Measurements from ENCODE around the gene TECTB. TPM values are rescaled to one million over a fixed set of nuclear protein-coding genes. Genes with fewer than 3 reads are reported as not detected.
"Not testable (repeated sequence)": the region's sequence is repeated elsewhere in the genome, so short reads cannot be mapped to it uniquely, and the experiment has no call there.

TECTB gene
- total RNA-seq, 4 donors from 2014 or later = not detected

- TF ChIP-seq CTCF (IDR thresholded peaks at IDR 0.05) (no peak), POLR2A (IDR thresholded peaks at IDR 0.05) (no peak), EP300 (IDR thresholded peaks at IDR 0.05; ENCODE audit: low read depth) (no peak), POLR2AphosphoS5 (IDR thresholded peaks at IDR 0.05) (no peak)
- 43 to 66% methylated on average over 2 of the region's 2 CpGs for WGBS, 2 donors (ENCODE audit: low coverage in 1 of 2)
- intact Hi-C loops (cut with DNase I; ENCODE audit: low total_unique reads) (no loop called here), in situ Hi-C loops (cut with MboI; ENCODE audit: low pct_ligation_motif_present in 1 of 4, low pct_unique_long_range_greater_than_20kb in 1 of 4, low sequenced_read_pairs in 3 of 4) (no loop called here)
- no peak for DNase-seq
- Histone ChIP-seq H3K27me3 (no peaks in the 10 kb centered on the region), H3K9me3 (no peaks in the 10 kb centered on the region), H3K4me1 (no peaks in the 10 kb centered on the region), H3K27ac (no peak overlapping the region), H3K36me3 (no peaks in the 10 kb centered on the region), H3K4me3 (no peak overlapping the region)
Observed at GRCh38 chr10:112250555-112250954, 32.6 kb upstream of the TECTB start.

GRCh38 chr10:112251238-112251637 lies 32.0 kb upstream of the TECTB start:
- in situ Hi-C loops (cut with MboI; ENCODE audit: low pct_ligation_motif_present in 1 of 4, low pct_unique_long_range_greater_than_20kb in 1 of 4, low sequenced_read_pairs in 3 of 4); H3K4me3 ChIP-seq; DNase-seq; H3K9me3 ChIP-seq; H3K27ac ChIP-seq; H3K36me3 ChIP-seq; intact Hi-C loops (cut with DNase I; ENCODE audit: low total_unique reads); H3K27me3 ChIP-seq; H3K4me1 ChIP-seq: not testable (repeated sequence)
- 69% methylated on average over 8 of the region's 9 CpGs; no CpG with 5 or more reads in 1 of the 2 donors for WGBS, 2 donors (ENCODE audit: low coverage in 1 of 2)

GRCh38 chr10:112258407-112258806 lies 24.8 kb upstream of the TECTB start:
- no peaks in the 10 kb centered on the region for H3K4me1 ChIP-seq

GRCh38 chr10:112259688-112260087 lies 23.5 kb upstream of the TECTB start:
- Histone ChIP-seq H3K9me3 (no peaks in the 10 kb centered on the region), H3K27ac (no peak overlapping the region), H3K4me3 (no peak overlapping the region), H3K27me3 (no peaks in the 10 kb centered on the region), H3K36me3 (no peaks in the 10 kb centered on the region), H3K4me1 (no peaks in the 10 kb centered on the region)
- intact Hi-C loops (cut with DNase I; ENCODE audit: low total_unique reads) (no loop called here), in situ Hi-C loops (cut with MboI; ENCODE audit: low pct_ligation_motif_present in 1 of 4, low pct_unique_long_range_greater_than_20kb in 1 of 4, low sequenced_read_pairs in 3 of 4) (no loop called here)
- DNase-seq = no peak
- TF ChIP-seq POLR2A (IDR thresholded peaks at IDR 0.05) = no peak
- TF ChIP-seq POLR2AphosphoS5 (IDR thresholded peaks at IDR 0.05) = no peak
- TF ChIP-seq EP300 (IDR thresholded peaks at IDR 0.05; ENCODE audit: low read depth) = no peak

More at GRCh38 chr10:112258407-112258806, 24.8 kb upstream of the TECTB start:
- no peaks in the 10 kb centered on the region for H3K9me3 ChIP-seq
- no peak for TF ChIP-seq CTCF (IDR thresholded peaks at IDR 0.05)
- TF ChIP-seq EP300 (IDR thresholded peaks at IDR 0.05; ENCODE audit: low read depth) = no peak
- TF ChIP-seq POLR2A (IDR thresholded peaks at IDR 0.05) = no peak
- TF ChIP-seq POLR2AphosphoS5 (IDR thresholded peaks at IDR 0.05) = no peak
- WGBS, 2 donors (ENCODE audit: low coverage in 1 of 2) = 76 to 83% methylated on average over 1 of the region's 1 CpG
- no peaks in the 10 kb centered on the region for H3K27me3 ChIP-seq
- H3K4me3 ChIP-seq = no peak overlapping the region
- in situ Hi-C loops (cut with MboI; ENCODE audit: low pct_ligation_motif_present in 1 of 4, low pct_unique_long_range_greater_than_20kb in 1 of 4, low sequenced_read_pairs in 3 of 4) = no loop called here
- intact Hi-C loops (cut with DNase I; ENCODE audit: low total_unique reads) = no loop called here
- no peaks in the 10 kb centered on the region for H3K36me3 ChIP-seq
- no peak overlapping the region for H3K27ac ChIP-seq
- DNase-seq = no peak

GRCh38 chr10:112260831-112261230 lies 22.4 kb upstream of the TECTB start:
- no peaks in the 10 kb centered on the region for H3K27me3 ChIP-seq
- in situ Hi-C loops (cut with MboI; ENCODE audit: low pct_ligation_motif_present in 1 of 4, low pct_unique_long_range_greater_than_20kb in 1 of 4, low sequenced_read_pairs in 3 of 4) (no loop called here), intact Hi-C loops (cut with DNase I; ENCODE audit: low total_unique reads) (no loop called here)
- H3K9me3 ChIP-seq = no peaks in the 10 kb centered on the region
- H3K4me1 ChIP-seq = no peaks in the 10 kb centered on the region
- no peak overlapping the region for H3K27ac ChIP-seq
- no peak for DNase-seq
- 67 to 77% methylated on average over 4 to 5 of the region's 5 CpGs for WGBS, 2 donors (ENCODE audit: low coverage in 1 of 2)
- H3K4me3 ChIP-seq = no peak overlapping the region
- TF ChIP-seq POLR2A (IDR thresholded peaks at IDR 0.05) = no peak
- no peak for TF ChIP-seq POLR2AphosphoS5 (IDR thresholded peaks at IDR 0.05)
- TF ChIP-seq EP300 (IDR thresholded peaks at IDR 0.05; ENCODE audit: low read depth) = no peak
- TF ChIP-seq CTCF (IDR thresholded peaks at IDR 0.05) = no peak
- H3K36me3 ChIP-seq = no peaks in the 10 kb centered on the region
